Ectodermal cell (in vitro differentiated cells): ENCODE data around the gene CLCNKA.

Source experiments
- H3K27ac ChIP-seq: 2 replicates; pipeline ENCODE4 v1.7.0; 2013; ENCODE audit warnings: mild to moderate bottlenecking, low read depth, low read length; ENCODE audit not compliant: insufficient read depth, poor library complexity, severe bottlenecking
- H3K27me3 ChIP-seq: 2 replicates; pipeline ENCODE4 v1.7.0; 2013; ENCODE audit warnings: mild to moderate bottlenecking, low read length; ENCODE audit not compliant: insufficient read depth, control insufficient read depth, poor library complexity, severe bottlenecking
- H3K36me3 ChIP-seq: one replicate; pipeline ENCODE4 v1.7.0; 2013; ENCODE audit warnings: low read length; ENCODE audit not compliant: control insufficient read depth, insufficient read depth
- H3K4me1 ChIP-seq: one replicate; pipeline ENCODE4 v1.7.0; 2013; ENCODE audit warnings: low read length; ENCODE audit not compliant: control insufficient read depth, insufficient read depth
- H3K4me3 ChIP-seq: 2 replicates; pipeline ENCODE4 v1.7.0; 2013; ENCODE audit warnings: low read depth, low read length, control low read depth; ENCODE audit not compliant: insufficient read depth
- H3K9me3 ChIP-seq: 2 replicates; pipeline ENCODE4 v1.7.0; 2013; ENCODE audit warnings: mild to moderate bottlenecking, low read length, moderate library complexity; ENCODE audit not compliant: control insufficient read depth
- WGBS, 2 experiments: methylation state at CpG; one replicate each; pipeline ENCODE4 v1.1.7; 2013; ENCODE audit warnings: missing lambda C conversion rate in 2 of 2; 5-methylcytosine and 5-hydroxymethylcytosine counted together

Gene CLCNKA

GRCh38 chr1:16070640-16071355 is 49.0 kb downstream of the CLCNKA start:
- Histone ChIP-seq H3K27ac (no peak overlapping the region), H3K36me3 (no peaks in the 10 kb centered on the region), H3K9me3 (no peaks in the 10 kb centered on the region), H3K4me1 (peaks cover 40% of the 10 kb centered on the region), H3K4me3 (no peak overlapping the region), H3K27me3 (peaks cover 40% of the 10 kb centered on the region)
- WGBS, 2 experiments = 92 to 93% methylated on average over 9 of the region's 9 CpGs

- H3K4me3 ChIP-seq = no peak overlapping the region
- 89 to 91% methylated on average over 6 of the region's 6 CpGs for WGBS, 2 experiments
- no peak overlapping the region for H3K27ac ChIP-seq
- no peaks in the 10 kb centered on the region for H3K36me3 ChIP-seq
- peaks cover 42% of the 10 kb centered on the region for H3K27me3 ChIP-seq
- H3K9me3 ChIP-seq = no peaks in the 10 kb centered on the region
- peaks cover 40% of the 10 kb centered on the region for H3K4me1 ChIP-seq
Observed at GRCh38 chr1:16071614-16072013, 49.8 kb downstream of the CLCNKA start.

GRCh38 chr1:16072095-16072494 is 50.3 kb downstream of the CLCNKA start:
- H3K36me3 ChIP-seq = no peaks in the 10 kb centered on the region
- H3K9me3 ChIP-seq = no peaks in the 10 kb centered on the region
- H3K27me3 ChIP-seq = peaks cover 42% of the 10 kb centered on the region
- H3K27ac ChIP-seq = no peak overlapping the region
- H3K4me3 ChIP-seq = no peak overlapping the region
- peaks cover 35% of the 10 kb centered on the region for H3K4me1 ChIP-seq
- WGBS, 2 experiments = 85 to 86% methylated on average over 5 of the region's 5 CpGs

- peaks cover 42% of the 10 kb centered on the region for H3K27me3 ChIP-seq
- H3K4me1 ChIP-seq = peaks cover 27% of the 10 kb centered on the region
- 1 to 2% methylated on average over 49 of the region's 49 CpGs for WGBS, 2 experiments
Observed at GRCh38 chr1:16072616-16073484, 51.0 kb downstream of the CLCNKA start.

GRCh38 chr1:16073490-16074119 is 51.8 kb downstream of the CLCNKA start, which contains the start of gene FAM131C:
FAM131C (minus strand) TSS chr1:16073651; CDS start chr1:16073442, 209 bp downstream.
- Histone ChIP-seq H3K4me1 (peaks cover 20% of the 10 kb centered on the region), H3K9me3 (no peaks in the 10 kb centered on the region), H3K4me3 (peak within 1 kb of the TSS; percentile 40), H3K36me3 (no peaks in the 10 kb centered on the region), H3K27me3 (peaks cover 42% of the 10 kb centered on the region), H3K27ac (no peak within 1 kb of the TSS)
- 0 to 1% methylated on average over 54 of the region's 54 CpGs for WGBS, 2 experiments

More at GRCh38 chr1:16072616-16073484, 51.0 kb downstream of the CLCNKA start:
- no peaks in the 10 kb centered on the region for H3K36me3 ChIP-seq
- no peak overlapping the region for H3K27ac ChIP-seq
- no peaks in the 10 kb centered on the region for H3K9me3 ChIP-seq
- H3K4me3 ChIP-seq = peak overlapping the region; percentile 40

GRCh38 chr1:16074217-16074616 is 52.4 kb downstream of the CLCNKA start:
- no peak overlapping the region for H3K4me3 ChIP-seq
- H3K9me3 ChIP-seq = no peaks in the 10 kb centered on the region
- no peak overlapping the region for H3K27ac ChIP-seq
- H3K4me1 ChIP-seq = peaks cover 20% of the 10 kb centered on the region
- peaks cover 42% of the 10 kb centered on the region for H3K27me3 ChIP-seq
- no peaks in the 10 kb centered on the region for H3K36me3 ChIP-seq
- 71 to 73% methylated on average over 5 of the region's 5 CpGs for WGBS, 2 experiments

- WGBS, 2 experiments = 91 to 93% methylated on average over 11 of the region's 11 CpGs
- Histone ChIP-seq H3K9me3 (no peaks in the 10 kb centered on the region), H3K27me3 (peaks cover 42% of the 10 kb centered on the region), H3K4me3 (no peak overlapping the region), H3K27ac (no peak overlapping the region), H3K4me1 (peaks cover 22% of the 10 kb centered on the region), H3K36me3 (no peaks in the 10 kb centered on the region)
Observed at GRCh38 chr1:16075337-16076030, 53.6 kb downstream of the CLCNKA start.

- Histone ChIP-seq H3K9me3 (no peaks in the 10 kb centered on the region), H3K4me1 (peaks cover 22% of the 10 kb centered on the region), H3K4me3 (no peak overlapping the region), H3K27me3 (peaks cover 42% of the 10 kb centered on the region), H3K27ac (no peak overlapping the region), H3K36me3 (no peaks in the 10 kb centered on the region)
- 80% methylated on average over 14 of the region's 14 CpGs for WGBS, 2 experiments
Observed at GRCh38 chr1:16076031-16076864, 54.4 kb downstream of the CLCNKA start.

GRCh38 chr1:16076865-16077238 is 55.0 kb downstream of the CLCNKA start:
- H3K4me1 ChIP-seq = peaks cover 22% of the 10 kb centered on the region
- H3K27me3 ChIP-seq = peaks cover 41% of the 10 kb centered on the region
- no peaks in the 10 kb centered on the region for H3K36me3 ChIP-seq
- H3K9me3 ChIP-seq = no peaks in the 10 kb centered on the region
- no peak overlapping the region for H3K27ac ChIP-seq
- WGBS, 2 experiments = 88 to 91% methylated on average over 11 of the region's 11 CpGs
- no peak overlapping the region for H3K4me3 ChIP-seq
